HEK293 (cell line): ENCODE results near the gene MED28.

Source experiments
- IKZF3 ChIP-seq: fragments of 450-650 bp; IDR thresholded peaks from 2 replicates; pipeline ENCODE4 v1.5.0; 2018; ENCODE audit warnings: missing biosample characterization, mild to moderate bottlenecking, missing genetic modification characterization, moderate library complexity
- KLF7 ChIP-seq: fragments of 450-650 bp; formaldehyde crosslinking; IDR thresholded peaks from 2 replicates; pipeline ENCODE4 v1.5.1; 2016; ENCODE audit warnings: missing biosample characterization, missing genetic modification characterization, borderline replicate concordance
- KLF9 ChIP-seq: fragments of 450-650 bp; formaldehyde crosslinking; IDR thresholded peaks from 2 replicates; pipeline ENCODE4 v1.5.1; 2016; ENCODE audit warnings: missing biosample characterization, missing genetic modification characterization, low read depth
- PRDM10 ChIP-seq: fragments of 450-650 bp; formaldehyde crosslinking; IDR thresholded peaks from 2 replicates; pipeline ENCODE4 v1.5.1; 2016; ENCODE audit warnings: missing biosample characterization, missing genetic modification characterization
- REPIN1 ChIP-seq: fragments of 450-650 bp; formaldehyde crosslinking; IDR thresholded peaks from 2 replicates; pipeline ENCODE4 v1.5.1; 2017; ENCODE audit warnings: missing biosample characterization, missing genetic modification characterization, low read depth
- SP7 ChIP-seq: fragments of 450-650 bp; formaldehyde crosslinking; IDR thresholded peaks from 2 replicates; pipeline ENCODE4 v1.5.1; 2016; ENCODE audit warnings: missing biosample characterization, missing genetic modification characterization
- ZBTB11 ChIP-seq: fragments of 450-650 bp; formaldehyde crosslinking; conservative IDR thresholded peaks from 2 replicates; pipeline ENCODE4 v1.5.1; 2016; ENCODE audit warnings: low read depth, missing biosample characterization, missing genetic modification characterization
- ZBTB20 ChIP-seq: fragments of 450-650 bp; formaldehyde crosslinking; IDR thresholded peaks from 2 replicates; pipeline ENCODE4 v1.5.1; 2016; ENCODE audit warnings: missing biosample characterization, missing genetic modification characterization
- ZBTB44 ChIP-seq: fragments of 450-650 bp; IDR thresholded peaks from 2 replicates; pipeline ENCODE4 v1.5.1; 2018; ENCODE audit warnings: missing biosample characterization, mild to moderate bottlenecking, missing genetic modification characterization
- ZBTB6 ChIP-seq: fragments of 450-650 bp; formaldehyde crosslinking; IDR thresholded peaks from 2 replicates; pipeline ENCODE4 v1.5.1; 2017; ENCODE audit warnings: missing biosample characterization, missing genetic modification characterization
- ZFP3 ChIP-seq: fragments of 450-650 bp; formaldehyde crosslinking; IDR thresholded peaks from 2 replicates; pipeline ENCODE4 v1.5.1; 2016; ENCODE audit warnings: low read depth, missing biosample characterization, missing genetic modification characterization
- ZIC2 ChIP-seq: fragments of 450-650 bp; formaldehyde crosslinking; IDR thresholded peaks from 2 replicates; pipeline ENCODE4 v1.5.1; 2016; ENCODE audit warnings: missing biosample characterization, missing genetic modification characterization
- ZNF133 ChIP-seq: fragments of 450-650 bp; formaldehyde crosslinking; IDR thresholded peaks from 2 replicates; pipeline ENCODE4 v1.5.1; 2016; ENCODE audit warnings: missing biosample characterization, missing genetic modification characterization
- ZNF175 ChIP-seq: fragments of 450-650 bp; formaldehyde crosslinking; IDR thresholded peaks from 2 replicates; pipeline ENCODE4 v1.5.1; 2016; ENCODE audit warnings: missing biosample characterization, missing genetic modification characterization
- ZNF302 ChIP-seq: fragments of 450-650 bp; formaldehyde crosslinking; IDR thresholded peaks from 2 replicates; pipeline ENCODE4 v1.5.1; 2016; ENCODE audit warnings: missing biosample characterization, missing genetic modification characterization, low read depth
- ZNF311 ChIP-seq: fragments of 450-650 bp; formaldehyde crosslinking; IDR thresholded peaks from 2 replicates; pipeline ENCODE4 v1.5.1; 2017; ENCODE audit warnings: missing biosample characterization, missing genetic modification characterization, borderline replicate concordance
- ZNF324 ChIP-seq: fragments of 450-650 bp; formaldehyde crosslinking; IDR thresholded peaks from 2 replicates; pipeline ENCODE4 v1.5.1; 2016; ENCODE audit warnings: missing biosample characterization, missing genetic modification characterization
- ZNF341 ChIP-seq: fragments of 450-650 bp; formaldehyde crosslinking; IDR thresholded peaks from 2 replicates; pipeline ENCODE4; 2016; ENCODE audit warnings: low read depth, missing biosample characterization, missing genetic modification characterization
- ZNF416 ChIP-seq: fragments of 450-650 bp; formaldehyde crosslinking; IDR thresholded peaks from 2 replicates; pipeline ENCODE4 v1.5.1; 2016; ENCODE audit warnings: missing biosample characterization, missing genetic modification characterization
- ZNF433 ChIP-seq: fragments of 450-650 bp; formaldehyde crosslinking; IDR thresholded peaks from 2 replicates; pipeline ENCODE4 v1.5.1; 2016; ENCODE audit warnings: missing biosample characterization, missing genetic modification characterization, low read depth
- ZNF580 ChIP-seq: fragments of 450-650 bp; formaldehyde crosslinking; IDR thresholded peaks from 2 replicates; pipeline ENCODE4 v1.5.1; 2016; ENCODE audit warnings: missing biosample characterization, missing genetic modification characterization
- ZNF639 ChIP-seq: fragments of 450-650 bp; formaldehyde crosslinking; IDR thresholded peaks from 2 replicates; pipeline ENCODE4 v1.5.1; 2016; ENCODE audit warnings: missing biosample characterization, missing genetic modification characterization
- ZNF645 ChIP-seq: fragments of 450-650 bp; formaldehyde crosslinking; IDR thresholded peaks from 2 replicates; pipeline ENCODE4; 2016; ENCODE audit warnings: missing biosample characterization, missing genetic modification characterization
- ZNF670 ChIP-seq: fragments of 450-650 bp; formaldehyde crosslinking; IDR thresholded peaks from 2 replicates; pipeline ENCODE4 v1.5.1; 2016; ENCODE audit warnings: missing biosample characterization, missing genetic modification characterization, low read depth
- ZNF76 ChIP-seq: fragments of 450-650 bp; formaldehyde crosslinking; IDR thresholded peaks from 2 replicates; pipeline ENCODE4; 2016; ENCODE audit warnings: low read depth, missing biosample characterization, missing genetic modification characterization, borderline replicate concordance
- ZNF777 ChIP-seq: fragments of 450-650 bp; formaldehyde crosslinking; IDR thresholded peaks from 2 replicates; pipeline ENCODE4 v1.5.1; 2017; ENCODE audit warnings: missing biosample characterization, missing genetic modification characterization, borderline replicate concordance

Gene MED28

GRCh38 chr4:17636696-17637622, 22.5 kb downstream of the MED28 start (continued):
- TF ChIP-seq ZBTB11 (tag by site-specific recombination) (no peak), KLF9 (tag by site-specific recombination) (no peak), ZNF645 (tag by site-specific recombination) (no peak), ZNF580 (tag by site-specific recombination) (no peak), ZNF670 (no peak), ZNF639 (tag by site-specific recombination) (no peak), ZNF324 (tag by site-specific recombination) (no peak), ZNF133 (tag by site-specific recombination) (no peak), REPIN1 (tag by site-specific recombination) (no peak), SP7 (tag by site-specific recombination) (no peak), ZNF433 (no peak), ZNF416 (tag by site-specific recombination) (no peak), KLF7 (tag by site-specific recombination) (no peak), ZNF175 (no peak), IKZF3 (tag by site-specific recombination) (peak; percentile 57; the same call in 1 of the 2 replicates), ZBTB20 (tag by site-specific recombination) (no peak), ZNF302 (tag by site-specific recombination) (no peak), ZBTB44 (tag by site-specific recombination) (no peak), PRDM10 (no peak), ZNF777 (tag by site-specific recombination) (no peak), ZNF311 (tag by site-specific recombination) (no peak), ZNF341 (tag by site-specific recombination) (no peak), ZIC2 (tag by site-specific recombination) (peak; percentile 74), ZNF76 (tag by site-specific recombination) (no peak), ZBTB6 (tag by site-specific recombination) (no peak), ZFP3 (tag by site-specific recombination) (no peak)
